ENCODE measurements around the gene KIF18A. TPM values are rescaled to one million over a fixed set of nuclear protein-coding genes. Genes with fewer than 3 reads are reported as not detected.

The KIF18A gene
- total RNA-seq, 1 donor from 2014 or later: 14.7 TPM

GRCh38 chr11:28026634-28027290 is 81.2 kb downstream of the KIF18A start:
- Mint-ChIP-seq H3K27me3 (ENCODE audit: low read depth) (no peaks in the 10 kb centered on the region), H3K27ac (no peak overlapping the region), H3K9me3 (peaks cover 6% of the 10 kb centered on the region), H3K36me3 (peaks cover 17% of the 10 kb centered on the region), H3K4me3 (no peak overlapping the region), H3K4me1 (no peaks in the 10 kb centered on the region)
- no peak for TF ChIP-seq CTCF (IDR thresholded peaks at IDR 0.05; ENCODE audit: unreplicated experiment)
- no peak for DNase-seq (ENCODE audit: low spot score in 2 of 2, unreplicated experiment in 2 of 2)

- H3K27me3 Mint-ChIP-seq (ENCODE audit: low read depth): no peaks in the 10 kb centered on the region
- no peaks in the 10 kb centered on the region for H3K4me1 Mint-ChIP-seq
Observed at GRCh38 chr11:28017816-28018215, 90.1 kb downstream of the KIF18A start.

GRCh38 chr11:28011813-28012212 is 96.1 kb downstream of the KIF18A start:
- Mint-ChIP-seq H3K27ac (no peak overlapping the region), H3K4me1 (peaks cover 2% of the 10 kb centered on the region), H3K36me3 (no peaks in the 10 kb centered on the region), H3K4me3 (no peak overlapping the region), H3K27me3 (ENCODE audit: low read depth) (no peaks in the 10 kb centered on the region), H3K9me3 (no peaks in the 10 kb centered on the region)
- no peak for TF ChIP-seq CTCF (IDR thresholded peaks at IDR 0.05; ENCODE audit: unreplicated experiment)
- no peak for DNase-seq (ENCODE audit: low spot score in 2 of 2, unreplicated experiment in 2 of 2)

More at GRCh38 chr11:28017816-28018215, 90.1 kb downstream of the KIF18A start:
- no peak overlapping the region for H3K4me3 Mint-ChIP-seq
- no peak for TF ChIP-seq CTCF (IDR thresholded peaks at IDR 0.05; ENCODE audit: unreplicated experiment)
- H3K27ac Mint-ChIP-seq: no peak overlapping the region
- no peaks in the 10 kb centered on the region for H3K9me3 Mint-ChIP-seq
- DNase-seq (ENCODE audit: low spot score in 2 of 2, unreplicated experiment in 2 of 2): no peak
- peaks cover 4% of the 10 kb centered on the region for H3K36me3 Mint-ChIP-seq

- no peaks in the 10 kb centered on the region for H3K9me3 Mint-ChIP-seq
- no peaks in the 10 kb centered on the region for H3K27me3 Mint-ChIP-seq (ENCODE audit: low read depth)
- H3K27ac Mint-ChIP-seq: no peak overlapping the region
- peaks cover 10% of the 10 kb centered on the region for H3K4me1 Mint-ChIP-seq
- no peak for DNase-seq (ENCODE audit: low spot score in 2 of 2, unreplicated experiment in 2 of 2)
- no peak for TF ChIP-seq CTCF (IDR thresholded peaks at IDR 0.05; ENCODE audit: unreplicated experiment)
- H3K36me3 Mint-ChIP-seq: no peaks in the 10 kb centered on the region
- no peak overlapping the region for H3K4me3 Mint-ChIP-seq
Observed at GRCh38 chr11:28009996-28010395, 98.0 kb downstream of the KIF18A start.

- Mint-ChIP-seq H3K36me3 (peaks cover 1% of the 10 kb centered on the region), H3K4me1 (peaks cover 10% of the 10 kb centered on the region), H3K27ac (no peak overlapping the region), H3K4me3 (no peak overlapping the region), H3K9me3 (peaks cover 2% of the 10 kb centered on the region), H3K27me3 (ENCODE audit: low read depth) (no peaks in the 10 kb centered on the region)
- no peak for TF ChIP-seq CTCF (IDR thresholded peaks at IDR 0.05; ENCODE audit: unreplicated experiment)
- no peak for DNase-seq (ENCODE audit: low spot score in 2 of 2, unreplicated experiment in 2 of 2)
Observed at GRCh38 chr11:28009388-28009787, 98.6 kb downstream of the KIF18A start.

Data from mesothelial cell of epicardium (in vitro differentiated cells).